Panc1 (cell line): ENCODE data around the gene SUZ12. TPM values are rescaled to one million over a fixed set of nuclear protein-coding genes. Genes with fewer than 3 reads are reported as not detected.

Experiments used
- ATAC-seq: fragments of 200-7000 bp; cut with Tn5 transposase; 2 replicates; pipeline ENCODE4 v1.9.1; 2020; ENCODE audit warnings: mild to moderate bottlenecking, moderate library complexity
- BruUV-seq: library from RNA; stranded (reverse); fragments of 400-500 nt; replicated peaks from 2 replicates; lab custom pipeline; 2021; lab: Mats Ljungman, UMichigan
- CTCF ChIA-PET: fragments of 300-600 bp; sonication (Branson Sonifier 250); formaldehyde crosslinking; loops from one replicate; lab custom pipeline; 2022; ENCODE audit warnings: antibody characterized with exemption; lab: Charles Lee
- POLR2A ChIA-PET: fragments of 300-600 bp; sonication (Branson Sonifier 250); formaldehyde crosslinking; loops from one replicate; lab custom pipeline; 2022; ENCODE audit warnings: antibody characterized with exemption; lab: Charles Lee
- DNase-seq: peaks from one replicate; pipeline ENCODE4 v3.0.0-alpha.2; 2010; ENCODE audit warnings: low read depth, low spot score
- H3K27ac ChIP-seq: 2 replicates; pipeline ENCODE4 v1.5.1; 2011; ENCODE audit warnings: mild to moderate bottlenecking, low read length, inconsistent platforms
- H3K27me3 ChIP-seq: fragments of 200-500 bp; sonication (Bioruptor generic); 2 replicates; pipeline ENCODE4 v1.6.0; 2014; ENCODE audit warnings: low read length, inconsistent platforms; ENCODE audit not compliant: control insufficient read depth, insufficient read depth
- H3K36me3 ChIP-seq: fragments of 200-500 bp; sonication (Bioruptor generic); 2 replicates; pipeline ENCODE4 v1.5.1; 2014; ENCODE audit warnings: inconsistent platforms, mild to moderate bottlenecking, low read length, moderate library complexity; ENCODE audit not compliant: control insufficient read depth, insufficient read depth
- H3K4me1 ChIP-seq: 2 replicates; pipeline ENCODE4 v1.5.1; 2011; ENCODE audit warnings: inconsistent platforms, mild to moderate bottlenecking, low read length, moderate library complexity; ENCODE audit not compliant: control insufficient read depth, insufficient read depth
- H3K4me3 ChIP-seq, 2 experiments: 2 replicates each; pipeline ENCODE4 v1.5.1; 2011 to 2012; ENCODE audit warnings: low read depth in 2 of 2, low read length in 2 of 2, mild to moderate bottlenecking in 2 of 2, inconsistent platforms in 1 of 2, moderate library complexity in 1 of 2
- H3K9me3 ChIP-seq: fragments of 200-500 bp; sonication (Bioruptor generic); 2 replicates; pipeline ENCODE4 v1.5.1; 2014; ENCODE audit warnings: low read depth, mild to moderate bottlenecking, inconsistent platforms, low read length, moderate library complexity; ENCODE audit not compliant: control insufficient read depth, insufficient read depth
- POLR2AphosphoS5 ChIP-seq: IDR thresholded peaks from 2 replicates; pipeline ENCODE4 v1.6.1; 2012; ENCODE audit warnings: mild to moderate bottlenecking, low read depth, low read length, moderate library complexity
- SIN3A ChIP-seq: IDR thresholded peaks from 2 replicates; pipeline ENCODE4 v1.6.1; 2012; ENCODE audit warnings: low read depth, mild to moderate bottlenecking, low read length, moderate library complexity, borderline replicate concordance; ENCODE audit not compliant: insufficient read depth
- TCF7L2 ChIP-seq: IDR thresholded peaks from 2 replicates; pipeline ENCODE4 v1.6.1; 2011; ENCODE audit warnings: mild to moderate bottlenecking, low read depth, low read length, inconsistent platforms
- in situ Hi-C: cut with HindIII; loops from 2 replicates; pipeline ENCODE4 v1.10.0; 2016; ENCODE audit warnings: low sequenced_read_pairs, low pct_unique_long_range_greater_than_20kb
- intact Hi-C: fragments of 100-400 bp; cut with micrococcal nuclease; formaldehyde crosslinking; loops from one replicate; pipeline ENCODE4 v1.10.0; 2022; ENCODE audit not compliant: unreplicated experiment
- total RNA-seq: library from RNA; stranded (reverse); gene quantifications from one replicate; pipeline ENCODE4 v1.2.1, GENCODE V29; 2021; ENCODE audit not compliant: unreplicated experiment
- TF ChIP-seq, protein P1 (sequence below), 2 experiments: IDR thresholded peaks; 2 replicates each; pipeline ENCODE4 v1.6.1; 2011 to 2012; ENCODE audit warnings: low read depth in 2 of 2, control low read depth in 1 of 2, low read length in 1 of 2, mild to moderate bottlenecking in 1 of 2, moderate library complexity in 1 of 2; ENCODE audit not compliant: insufficient read depth in 1 of 2
- TF ChIP-seq, protein P2 (sequence below): fragments of 450-650 bp; IDR thresholded peaks from 2 replicates; pipeline ENCODE4 v1.5.1; 2017; ENCODE audit warnings: mild to moderate bottlenecking

Gene SUZ12
- total RNA-seq, 1 experiment from 2014 or later, result 68.3 TPM

DNA sequence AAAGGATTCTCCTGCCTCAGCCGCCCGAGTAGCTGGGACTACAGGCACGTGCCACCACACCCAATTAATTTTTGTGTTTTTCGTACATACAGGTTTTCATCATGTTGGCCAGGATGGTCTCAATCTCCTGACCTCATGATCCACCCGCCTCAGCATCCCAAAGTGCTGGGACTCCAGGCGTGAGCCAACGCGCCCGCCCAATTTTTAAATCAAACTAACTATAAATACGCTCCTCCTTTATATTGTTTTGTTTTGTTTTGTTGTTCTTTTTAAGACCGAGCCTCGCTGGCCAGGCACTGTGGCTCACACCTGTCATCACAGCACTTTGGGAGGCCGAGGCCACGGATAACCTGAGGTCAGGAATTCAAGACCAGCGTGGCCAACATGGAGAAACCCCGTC is 33.4 kb upstream of the SUZ12 start:
- peaks cover 4% of the 10 kb centered on the region; the same call in 1 of the 2 replicates for H3K36me3 ChIP-seq
- no peaks in the 10 kb centered on the region for H3K27me3 ChIP-seq
- H3K4me1 ChIP-seq, result no peaks in the 10 kb centered on the region; the same call in 1 of the 2 replicates
- H3K27ac ChIP-seq, result no peak overlapping the region
- ChIA-PET CTCF (no interaction called here), POLR2A (no interaction called here)
- DNase-seq, result no peak
- no peaks in the 10 kb centered on the region for H3K9me3 ChIP-seq
- in situ Hi-C loops (no loop called here), intact Hi-C loops (no loop called here)
- ATAC-seq, result no peak
- BruUV-seq, result no TSS peak
- H3K4me3 ChIP-seq, result no peak overlapping the region
- TF ChIP-seq, protein P1, sequence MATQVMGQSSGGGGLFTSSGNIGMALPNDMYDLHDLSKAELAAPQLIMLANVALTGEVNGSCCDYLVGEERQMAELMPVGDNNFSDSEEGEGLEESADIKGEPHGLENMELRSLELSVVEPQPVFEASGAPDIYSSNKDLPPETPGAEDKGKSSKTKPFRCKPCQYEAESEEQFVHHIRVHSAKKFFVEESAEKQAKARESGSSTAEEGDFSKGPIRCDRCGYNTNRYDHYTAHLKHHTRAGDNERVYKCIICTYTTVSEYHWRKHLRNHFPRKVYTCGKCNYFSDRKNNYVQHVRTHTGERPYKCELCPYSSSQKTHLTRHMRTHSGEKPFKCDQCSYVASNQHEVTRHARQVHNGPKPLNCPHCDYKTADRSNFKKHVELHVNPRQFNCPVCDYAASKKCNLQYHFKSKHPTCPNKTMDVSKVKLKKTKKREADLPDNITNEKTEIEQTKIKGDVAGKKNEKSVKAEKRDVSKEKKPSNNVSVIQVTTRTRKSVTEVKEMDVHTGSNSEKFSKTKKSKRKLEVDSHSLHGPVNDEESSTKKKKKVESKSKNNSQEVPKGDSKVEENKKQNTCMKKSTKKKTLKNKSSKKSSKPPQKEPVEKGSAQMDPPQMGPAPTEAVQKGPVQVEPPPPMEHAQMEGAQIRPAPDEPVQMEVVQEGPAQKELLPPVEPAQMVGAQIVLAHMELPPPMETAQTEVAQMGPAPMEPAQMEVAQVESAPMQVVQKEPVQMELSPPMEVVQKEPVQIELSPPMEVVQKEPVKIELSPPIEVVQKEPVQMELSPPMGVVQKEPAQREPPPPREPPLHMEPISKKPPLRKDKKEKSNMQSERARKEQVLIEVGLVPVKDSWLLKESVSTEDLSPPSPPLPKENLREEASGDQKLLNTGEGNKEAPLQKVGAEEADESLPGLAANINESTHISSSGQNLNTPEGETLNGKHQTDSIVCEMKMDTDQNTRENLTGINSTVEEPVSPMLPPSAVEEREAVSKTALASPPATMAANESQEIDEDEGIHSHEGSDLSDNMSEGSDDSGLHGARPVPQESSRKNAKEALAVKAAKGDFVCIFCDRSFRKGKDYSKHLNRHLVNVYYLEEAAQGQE (IDR thresholded peaks at IDR 0.05; ENCODE audit: insufficient read depth in 1 of 2, low read depth in 2 of 2, low read length in 1 of 2), result no peak
- no peak for TF ChIP-seq SIN3A
- TF ChIP-seq, protein P2, sequence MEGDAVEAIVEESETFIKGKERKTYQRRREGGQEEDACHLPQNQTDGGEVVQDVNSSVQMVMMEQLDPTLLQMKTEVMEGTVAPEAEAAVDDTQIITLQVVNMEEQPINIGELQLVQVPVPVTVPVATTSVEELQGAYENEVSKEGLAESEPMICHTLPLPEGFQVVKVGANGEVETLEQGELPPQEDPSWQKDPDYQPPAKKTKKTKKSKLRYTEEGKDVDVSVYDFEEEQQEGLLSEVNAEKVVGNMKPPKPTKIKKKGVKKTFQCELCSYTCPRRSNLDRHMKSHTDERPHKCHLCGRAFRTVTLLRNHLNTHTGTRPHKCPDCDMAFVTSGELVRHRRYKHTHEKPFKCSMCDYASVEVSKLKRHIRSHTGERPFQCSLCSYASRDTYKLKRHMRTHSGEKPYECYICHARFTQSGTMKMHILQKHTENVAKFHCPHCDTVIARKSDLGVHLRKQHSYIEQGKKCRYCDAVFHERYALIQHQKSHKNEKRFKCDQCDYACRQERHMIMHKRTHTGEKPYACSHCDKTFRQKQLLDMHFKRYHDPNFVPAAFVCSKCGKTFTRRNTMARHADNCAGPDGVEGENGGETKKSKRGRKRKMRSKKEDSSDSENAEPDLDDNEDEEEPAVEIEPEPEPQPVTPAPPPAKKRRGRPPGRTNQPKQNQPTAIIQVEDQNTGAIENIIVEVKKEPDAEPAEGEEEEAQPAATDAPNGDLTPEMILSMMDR, result no peak
- no peak for TF ChIP-seq POLR2AphosphoS5
- no peak for TF ChIP-seq TCF7L2

DNA sequence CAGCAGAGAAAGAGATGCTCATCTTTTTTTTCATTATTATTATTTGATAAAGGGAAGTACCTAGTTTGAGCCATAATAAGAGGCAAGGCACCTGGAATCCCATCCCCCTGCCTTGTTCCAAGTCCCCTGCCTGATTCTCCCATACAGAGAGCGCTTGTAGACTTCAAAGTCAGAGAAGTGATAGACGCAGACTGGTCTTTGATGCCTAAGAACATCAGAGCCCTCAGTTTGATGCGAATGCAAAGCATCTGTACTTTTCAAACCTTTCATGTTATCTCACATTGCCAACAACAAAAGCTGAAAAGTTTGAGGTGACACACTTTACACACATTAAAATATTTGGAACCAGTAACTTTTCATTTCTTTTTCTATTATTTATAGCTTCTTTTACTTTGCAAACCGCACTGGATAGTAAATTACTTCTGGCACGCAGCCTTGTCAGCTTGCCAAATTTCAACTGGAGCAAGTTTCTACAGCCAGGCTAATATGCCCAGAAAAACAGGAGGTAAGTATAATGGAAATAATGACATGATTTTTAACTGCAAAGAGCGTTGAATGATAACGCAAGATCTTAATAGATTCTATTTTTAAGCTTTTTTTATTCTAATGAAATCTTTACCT is 29.4 kb upstream of the SUZ12 start:
- ChIA-PET POLR2A (interaction anchor here (0.7 kb wide), 1 partner anchor 645 kb away, joined by 3 read pairs; no protein-coding TSS in a partner anchor), CTCF (no interaction called here)
- BruUV-seq, result no TSS peak
- in situ Hi-C loops (no loop called here), intact Hi-C loops (no loop called here)
- H3K27ac ChIP-seq, result no peak overlapping the region
- no peaks in the 10 kb centered on the region; the same call in 1 of the 2 replicates for H3K4me1 ChIP-seq
- DNase-seq (no peak), ATAC-seq (no peak)
- H3K9me3 ChIP-seq, result no peaks in the 10 kb centered on the region
- TF ChIP-seq TCF7L2 (no peak), SIN3A (no peak), POLR2AphosphoS5 (no peak)
- TF ChIP-seq, protein P1 (IDR thresholded peaks at IDR 0.05; ENCODE audit: insufficient read depth in 1 of 2, low read depth in 2 of 2, low read length in 1 of 2), result no peak
- TF ChIP-seq, protein P2, result no peak
- H3K36me3 ChIP-seq, result no peaks in the 10 kb centered on the region
- H3K27me3 ChIP-seq, result no peaks in the 10 kb centered on the region
- no peak overlapping the region for H3K4me3 ChIP-seq
